Activated CD8-positive, alpha-beta memory T cell treated with anti-CD3 and anti-CD28 coated beads for 36 hours (primary cell): ENCODE results near the gene BNIP5. TPM values are rescaled to one million over a fixed set of nuclear protein-coding genes. Genes with fewer than 3 reads are reported as not detected.

Experiments used
- CTCF ChIA-PET: fragments of 350-600 bp; sonication (Branson Sonifier 250); formaldehyde crosslinking; loops from one replicate; lab custom pipeline; 2021; ENCODE audit warnings: antibody characterized with exemption; lab: Charles Lee
- POLR2A ChIA-PET: fragments of 350-600 bp; sonication (Branson Sonifier 250); formaldehyde crosslinking; loops from one replicate; lab custom pipeline; 2021; ENCODE audit warnings: antibody characterized with exemption; lab: Charles Lee
- total RNA-seq, 2 experiments: library from RNA; stranded (reverse); gene quantifications; one replicate each; pipeline ENCODE4 v1.2.3, GENCODE V29; 2021

BNIP5 gene
- total RNA-seq, 2 experiments from 2014 or later = not detected

- ChIA-PET POLR2A (no interaction called here), CTCF (no interaction called here)
Observed at GRCh38 chr6:36289281-36289878, 47.3 kb downstream of the BNIP5 start.

- POLR2A ChIA-PET = no interaction called here
- CTCF ChIA-PET = interaction anchor here (0.6 to 2.2 kb wide), 4 partner anchors 16 to 735 kb away, joined by 3 to 12 read pairs (median 4); no protein-coding TSS in a partner anchor
Observed at GRCh38 chr6:36286858-36287257, 49.8 kb downstream of the BNIP5 start.

- CTCF ChIA-PET = interaction anchor here (1.5 kb wide), 1 partner anchor 77 kb away, joined by 4 read pairs; no protein-coding TSS in a partner anchor
- POLR2A ChIA-PET = no interaction called here
Observed at GRCh38 chr6:36285797-36286196, 50.9 kb downstream of the BNIP5 start.

GRCh38 chr6:36285187-36285671 lies 51.5 kb downstream of the BNIP5 start:
- POLR2A ChIA-PET = no interaction called here
- CTCF ChIA-PET = no interaction called here

- CTCF ChIA-PET = interaction anchor here (0.6 to 2.1 kb wide), 2 partner anchors 18 to 875 kb away, joined by 4 to 7 read pairs; no protein-coding TSS in a partner anchor
- POLR2A ChIA-PET = no interaction called here
Observed at GRCh38 chr6:36284359-36284758, 52.3 kb downstream of the BNIP5 start.

GRCh38 chr6:36283608-36284007 lies 53.1 kb downstream of the BNIP5 start:
- ChIA-PET POLR2A (no interaction called here), CTCF (interaction anchor here (2.1 kb wide), 1 partner anchor 19 kb away, joined by 7 read pairs; no protein-coding TSS in a partner anchor)

- POLR2A ChIA-PET = no interaction called here
- CTCF ChIA-PET = no interaction called here
Observed at GRCh38 chr6:36280983-36281382, 55.7 kb downstream of the BNIP5 start.

- ChIA-PET POLR2A (no interaction called here), CTCF (no interaction called here)
Observed at GRCh38 chr6:36280467-36280866, 56.2 kb downstream of the BNIP5 start.

GRCh38 chr6:36277946-36278470 lies 58.7 kb downstream of the BNIP5 start:
- ChIA-PET CTCF (no interaction called here), POLR2A (no interaction called here)

- CTCF ChIA-PET = no interaction called here
- POLR2A ChIA-PET = no interaction called here
Observed at GRCh38 chr6:36276581-36277536, 59.8 kb downstream of the BNIP5 start.

GRCh38 chr6:36273802-36274514 lies 62.7 kb downstream of the BNIP5 start:
- POLR2A ChIA-PET = no interaction called here

GRCh38 chr6:36273067-36273466 lies 63.6 kb downstream of the BNIP5 start:
- CTCF ChIA-PET = no interaction called here
- POLR2A ChIA-PET = no interaction called here

More at GRCh38 chr6:36273802-36274514, 62.7 kb downstream of the BNIP5 start:
- CTCF ChIA-PET = no interaction called here

- CTCF ChIA-PET = no interaction called here
- POLR2A ChIA-PET = no interaction called here
Observed at GRCh38 chr6:36272234-36272633, 64.5 kb downstream of the BNIP5 start.

GRCh38 chr6:36269834-36270705 lies 66.6 kb downstream of the BNIP5 start, which contains the start of gene PNPLA1:
Gene PNPLA1 (plus strand): TSS chr6:36270060. CDS start chr6:36270460, 400 bp downstream.
- POLR2A ChIA-PET = no interaction called here
- CTCF ChIA-PET = no interaction called here

GRCh38 chr6:36268478-36269275 lies 68.0 kb downstream of the BNIP5 start:
- ChIA-PET CTCF (interaction anchor here (0.7 kb wide), 1 partner anchor 233 kb away, joined by 3 read pairs; no protein-coding TSS in a partner anchor), POLR2A (no interaction called here)

- ChIA-PET CTCF (no interaction called here), POLR2A (no interaction called here)
Observed at GRCh38 chr6:36267731-36268477, 68.8 kb downstream of the BNIP5 start.
